Measurements from ENCODE around the gene MAP3K9.

- TF ChIP-seq KAT2A (conservative IDR thresholded peaks at IDR 0.05; ENCODE audit: control insufficient read depth, low read depth, low read length), result no peak
- TF ChIP-seq PBX3 (IDR thresholded peaks at IDR 0.05; ENCODE audit: insufficient replicate concordance, low read depth, low read length), result no peak
- TF ChIP-seq ZNF24 (IDR thresholded peaks at IDR 0.05), result no peak
- no peak for TF ChIP-seq EP300 (IDR thresholded peaks at IDR 0.05; ENCODE audit: borderline replicate concordance in 1 of 2, control insufficient read depth in 1 of 2, low read depth in 2 of 2, low read length in 2 of 2)
- TF ChIP-seq CTCF (IDR thresholded peaks at IDR 0.05 in 2 of 3, conservative IDR thresholded peaks at IDR 0.05 in 1 of 3; ENCODE audit: control insufficient read depth in 2 of 3, extremely low read depth in 1 of 3, insufficient read depth in 1 of 3, low read depth in 3 of 3, low read length in 3 of 3), result no peak
- TF ChIP-seq NR2C2 (IDR thresholded peaks at IDR 0.05; ENCODE audit: borderline replicate concordance, control insufficient read depth, insufficient read length, low read depth), result no peak
- no peak for TF ChIP-seq EZH2 (IDR thresholded peaks at IDR 0.05; ENCODE audit: borderline replicate concordance, control insufficient read depth, low read depth, low read length)
Measured at GRCh38 chr14:70731447-70732239, 77.7 kb downstream of the MAP3K9 start.
